Thyroid gland (tissue), 4 donors: ENCODE measurements around the gene SAXO1. TPM values are rescaled to one million over a fixed set of nuclear protein-coding genes. Genes with fewer than 3 reads are reported as not detected.

Source experiments
- DNase-seq, 2 donors: peaks; one replicate each; pipeline ENCODE4 v3.0.0-alpha.2; 2019
- H3K27ac ChIP-seq, 3 donors: fragments of 200-600 bp; sonication (generic); 1 replicate in 2 of 3; 2 replicates in 1 of 3; pipeline ENCODE4 v1.5.1; 2016 to 2019; ENCODE audit warnings: mild to moderate bottlenecking in 1 of 3, moderate library complexity in 1 of 3
- H3K27me3 ChIP-seq: fragments of 200-600 bp; sonication (generic); one replicate; pipeline ENCODE4 v1.5.1; 2019
- H3K36me3 ChIP-seq, 2 donors: fragments of 200-600 bp; sonication (generic); one replicate each; pipeline ENCODE4 v1.5.1; 2016 to 2019
- H3K4me1 ChIP-seq, 2 donors: fragments of 200-600 bp; sonication (generic); one replicate each; pipeline ENCODE4 v1.5.1; 2017 to 2019
- H3K4me3 ChIP-seq, 3 donors: fragments of 200-600 bp; sonication (generic); replicated peaks in 1 of 3; 1 replicate in 2 of 3; 2 replicates in 1 of 3; pipeline ENCODE4 v1.5.1; 2016; ENCODE audit warnings: mild to moderate bottlenecking in 1 of 3
- H3K9me3 ChIP-seq: fragments of 200-600 bp; sonication (generic); one replicate; pipeline ENCODE4 v1.5.1; 2017
- CTCF ChIP-seq, 6 experiments: fragments of 200-600 bp in 3 of 6; fragments of 450-650 bp in 3 of 6; sonication (generic) in 3 of 6; IDR thresholded peaks; one replicate each; pipeline ENCODE4 v1.5.1; 2016 to 2019; ENCODE audit warnings: antibody characterized with exemption in 6 of 6, mild to moderate bottlenecking in 2 of 6, inconsistent platforms in 1 of 6, moderate library complexity in 1 of 6
- POLR2A ChIP-seq, 2 donors: fragments of 450-650 bp; IDR thresholded peaks; one replicate each; pipeline ENCODE4 v1.6.1; 2017; ENCODE audit warnings: antibody characterized with exemption in 2 of 2, mild to moderate bottlenecking in 2 of 2, moderate library complexity in 1 of 2
- WGBS, 2 donors: methylation state at CpG; one replicate each; pipeline ENCODE4 v1.1.5; 2017; 5-methylcytosine and 5-hydroxymethylcytosine counted together
- intact Hi-C: fragments of 100-400 bp; cut with DNase I; formaldehyde crosslinking; loops from one replicate; pipeline ENCODE4 v1.15.1; 2023
- total RNA-seq, 4 donors: library from RNA; depleted of rRNA; stranded (reverse); fragments of >200 nt; gene quantifications; one replicate each; pipeline ENCODE4 v1.2.3, GENCODE V29; 2016

SAXO1 gene
- total RNA-seq, 4 donors from 2014 or later, result 0.54 TPM; not detected in 3

- Histone ChIP-seq H3K4me1 (no peaks in the 10 kb centered on the region), H3K4me3 (no peak overlapping the region), H3K9me3 (no peaks in the 10 kb centered on the region), H3K27ac (no peak overlapping the region), H3K27me3 (no peaks in the 10 kb centered on the region), H3K36me3 (no peaks in the 10 kb centered on the region)
- TF ChIP-seq CTCF (IDR thresholded peaks at IDR 0.05) (no peak), POLR2A (IDR thresholded peaks at IDR 0.05) (no peak)
- intact Hi-C loops, result no loop called here
- no peak for DNase-seq
- WGBS, 2 donors, result 87% methylated on average over 5 of the region's 5 CpGs
Measured at GRCh38 chr9:19009391-19009965, 23.5 kb downstream of the SAXO1 start.

GRCh38 chr9:19000133-19000532 is 32.9 kb downstream of the SAXO1 start:
- Histone ChIP-seq H3K9me3 (no peaks in the 10 kb centered on the region), H3K4me3 (no peak overlapping the region), H3K27ac (no peak overlapping the region), H3K27me3 (no peaks in the 10 kb centered on the region), H3K4me1 (no peaks in the 10 kb centered on the region), H3K36me3 (no peaks in the 10 kb centered on the region)
- intact Hi-C loops, result no loop called here
- TF ChIP-seq POLR2A (IDR thresholded peaks at IDR 0.05) (no peak), CTCF (IDR thresholded peaks at IDR 0.05) (no peak)
- no peak for DNase-seq
- WGBS, 2 donors, result 81 to 93% methylated on average over 3 to 11 of the region's 16 CpGs

- Histone ChIP-seq H3K27ac (no peak overlapping the region), H3K36me3 (no peaks in the 10 kb centered on the region), H3K27me3 (no peaks in the 10 kb centered on the region), H3K4me3 (no peak overlapping the region), H3K4me1 (no peaks in the 10 kb centered on the region), H3K9me3 (no peaks in the 10 kb centered on the region)
- no peak for TF ChIP-seq CTCF (IDR thresholded peaks at IDR 0.05)
- no peak for TF ChIP-seq POLR2A (IDR thresholded peaks at IDR 0.05)
- 93 to 94% methylated on average over 13 to 19 of the region's 28 CpGs for WGBS, 2 donors
- DNase-seq, result no peak
- intact Hi-C loops, result no loop called here
Measured at GRCh38 chr9:18999173-18999785, 33.7 kb downstream of the SAXO1 start.

GRCh38 chr9:18997151-18997550 is 35.9 kb downstream of the SAXO1 start:
- Histone ChIP-seq H3K4me3 (no peak overlapping the region), H3K9me3 (no peaks in the 10 kb centered on the region), H3K4me1 (no peaks in the 10 kb centered on the region), H3K27me3 (no peaks in the 10 kb centered on the region), H3K27ac (no peak overlapping the region), H3K36me3 (no peaks in the 10 kb centered on the region)
- WGBS, 2 donors, result 50 to 58% methylated on average over 2 of the region's 2 CpGs
- TF ChIP-seq POLR2A (IDR thresholded peaks at IDR 0.05) (no peak), CTCF (IDR thresholded peaks at IDR 0.05) (no peak)
- no peak for DNase-seq
- intact Hi-C loops, result no loop called here

GRCh38 chr9:18996211-18996610 is 36.8 kb downstream of the SAXO1 start:
- Histone ChIP-seq H3K36me3 (no peaks in the 10 kb centered on the region), H3K27me3 (no peaks in the 10 kb centered on the region), H3K4me1 (no peaks in the 10 kb centered on the region), H3K4me3 (no peak overlapping the region), H3K27ac (no peak overlapping the region), H3K9me3 (no peaks in the 10 kb centered on the region)
- WGBS, 2 donors, result 58 to 75% methylated on average over 3 of the region's 3 CpGs
- intact Hi-C loops, result no loop called here
- TF ChIP-seq CTCF (IDR thresholded peaks at IDR 0.05), result no peak
- TF ChIP-seq POLR2A (IDR thresholded peaks at IDR 0.05), result no peak
- DNase-seq, result no peak
